Esophagus squamous epithelium (tissue), 4 donors: ENCODE measurements around the gene KRTAP21-2.

Experiments
- CTCF ChIP-seq, 6 experiments: fragments of 450-650 bp in 4 of 6; fragments of 200-600 bp in 2 of 6; sonication (generic) in 2 of 6; IDR thresholded peaks; one replicate each; pipeline ENCODE4 v1.5.1; 2016 to 2019; ENCODE audit warnings: antibody characterized with exemption in 6 of 6, mild to moderate bottlenecking in 4 of 6, moderate library complexity in 4 of 6
- POLR2A ChIP-seq, 4 donors: fragments of 450-650 bp; IDR thresholded peaks; one replicate each; pipeline ENCODE4 v1.6.1; 2017; ENCODE audit warnings: antibody characterized with exemption in 4 of 4, mild to moderate bottlenecking in 4 of 4, moderate library complexity in 3 of 4

- TF ChIP-seq CTCF (IDR thresholded peaks at IDR 0.05) (no peak), POLR2A (IDR thresholded peaks at IDR 0.05) (no peak)
Measured at GRCh38 chr21:30718239-30718909, 28.7 kb downstream of the KRTAP21-2 start, which contains the start of gene KRTAP21-3.
